HG03135 (cell line): ENCODE results near the gene DNAJB4.

Experiments used
- ATAC-seq: cut with Tn5 transposase; IDR thresholded peaks from one replicate; pipeline ENCODE4 v1.9.1; 2021; ENCODE audit warnings: mild to moderate bottlenecking, moderate library complexity; ENCODE audit not compliant: unreplicated experiment

DNAJB4 gene

GRCh38 chr1:78036450-78036849, 31.7 kb downstream of the DNAJB4 start:
- no peak for ATAC-seq

GRCh38 chr1:78038071-78038470, 33.3 kb downstream of the DNAJB4 start:
- no peak for ATAC-seq

GRCh38 chr1:78038491-78038939, 33.8 kb downstream of the DNAJB4 start:
- no peak for ATAC-seq

- no peak for ATAC-seq
Measured at GRCh38 chr1:78040484-78041089, 35.8 kb downstream of the DNAJB4 start.

GRCh38 chr1:78043436-78043835, 38.7 kb downstream of the DNAJB4 start:
- no peak for ATAC-seq

GRCh38 chr1:78044796-78045562, 40.2 kb downstream of the DNAJB4 start:
- no peak for ATAC-seq

GRCh38 chr1:78045563-78045925, 40.8 kb downstream of the DNAJB4 start:
- ATAC-seq: no peak

GRCh38 chr1:78045926-78046778, 41.4 kb downstream of the DNAJB4 start, which contains the start of gene GIPC2:
Gene GIPC2 (plus strand): TSS chr1:78045966. CDS start chr1:78046095, 129 bp downstream.
- no peak for ATAC-seq

- no peak for ATAC-seq
Measured at GRCh38 chr1:78047106-78047505, 42.4 kb downstream of the DNAJB4 start.

- no peak for ATAC-seq
Measured at GRCh38 chr1:78047631-78048030, 42.9 kb downstream of the DNAJB4 start.

- no peak for ATAC-seq
Measured at GRCh38 chr1:78048446-78048845, 43.7 kb downstream of the DNAJB4 start.

- ATAC-seq: no peak
Measured at GRCh38 chr1:78049396-78049795, 44.7 kb downstream of the DNAJB4 start.

GRCh38 chr1:78051005-78051404, 46.3 kb downstream of the DNAJB4 start:
- ATAC-seq: no peak

- ATAC-seq: no peak
Measured at GRCh38 chr1:78052685-78053405, 48.1 kb downstream of the DNAJB4 start.

GRCh38 chr1:78053498-78053897, 48.8 kb downstream of the DNAJB4 start:
- ATAC-seq: no peak

GRCh38 chr1:78054559-78054958, 49.8 kb downstream of the DNAJB4 start:
- no peak for ATAC-seq

GRCh38 chr1:78054972-78055371, 50.2 kb downstream of the DNAJB4 start:
- no peak for ATAC-seq

GRCh38 chr1:78055565-78056132, 50.9 kb downstream of the DNAJB4 start:
- ATAC-seq: no peak

GRCh38 chr1:78058670-78059069, 53.9 kb downstream of the DNAJB4 start:
- no peak for ATAC-seq

GRCh38 chr1:78060857-78061563, 56.3 kb downstream of the DNAJB4 start:
- peak; percentile 74 for ATAC-seq
